Left renal pelvis (tissue), 4 donors: ENCODE data around the gene CEACAM5. TPM values are rescaled to one million over a fixed set of nuclear protein-coding genes. Genes with fewer than 3 reads are reported as not detected.

Experiments
- DNase-seq, 4 donors: peaks; one replicate each; pipeline ENCODE4 v3.0.0-alpha.2; 2013; ENCODE audit warnings: low read depth in 4 of 4, low spot score in 3 of 4
- polyA plus RNA-seq, 4 donors: library from polyadenylated mRNA; unstranded; fragments of 120-200 nt; gene quantifications; one replicate each; pipeline ENCODE4 v1.2.1, GENCODE V29; 2013; ENCODE audit not compliant: insufficient read length in 4 of 4

CEACAM5 gene
- under 1 TPM; 0.06 to 0.57 (median 0.09) TPM for polyA plus RNA-seq

DNA sequence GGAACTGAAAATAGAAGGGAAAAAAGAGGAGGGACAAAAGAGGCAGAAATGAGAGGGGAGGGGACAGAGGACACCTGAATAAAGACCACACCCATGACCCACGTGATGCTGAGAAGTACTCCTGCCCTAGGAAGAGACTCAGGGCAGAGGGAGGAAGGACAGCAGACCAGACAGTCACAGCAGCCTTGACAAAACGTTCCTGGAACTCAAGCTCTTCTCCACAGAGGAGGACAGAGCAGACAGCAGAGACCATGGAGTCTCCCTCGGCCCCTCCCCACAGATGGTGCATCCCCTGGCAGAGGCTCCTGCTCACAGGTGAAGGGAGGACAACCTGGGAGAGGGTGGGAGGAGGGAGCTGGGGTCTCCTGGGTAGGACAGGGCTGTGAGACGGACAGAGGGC lies at the start of gene CEACAM5:
Gene CEACAM5, plus strand, starts transcription at position 146 of the 400 bp plus-strand sequence. Its CDS starts 106 bp downstream, at position 252.
- no peak for DNase-seq

DNA sequence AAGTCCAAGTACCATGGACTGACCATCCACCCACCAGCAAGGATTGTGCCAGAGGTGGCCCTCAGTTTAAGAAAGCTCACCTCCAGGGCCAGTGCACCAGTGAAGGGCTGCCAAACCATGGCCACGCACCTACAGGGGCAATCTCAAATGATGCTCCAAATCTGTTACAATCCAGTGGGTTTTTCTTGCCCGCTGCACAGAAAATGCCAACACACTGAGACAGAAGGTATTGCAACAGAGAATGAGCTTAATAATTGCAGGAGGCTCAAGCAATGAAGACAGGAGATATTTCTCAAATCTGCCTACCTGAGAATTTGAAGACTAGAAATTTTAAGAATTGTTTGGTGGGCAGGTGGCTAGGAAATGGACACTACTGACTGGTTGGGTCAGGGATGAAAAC lies 42.4 kb upstream of the CEACAM5 start:
- DNase-seq: no peak

DNA sequence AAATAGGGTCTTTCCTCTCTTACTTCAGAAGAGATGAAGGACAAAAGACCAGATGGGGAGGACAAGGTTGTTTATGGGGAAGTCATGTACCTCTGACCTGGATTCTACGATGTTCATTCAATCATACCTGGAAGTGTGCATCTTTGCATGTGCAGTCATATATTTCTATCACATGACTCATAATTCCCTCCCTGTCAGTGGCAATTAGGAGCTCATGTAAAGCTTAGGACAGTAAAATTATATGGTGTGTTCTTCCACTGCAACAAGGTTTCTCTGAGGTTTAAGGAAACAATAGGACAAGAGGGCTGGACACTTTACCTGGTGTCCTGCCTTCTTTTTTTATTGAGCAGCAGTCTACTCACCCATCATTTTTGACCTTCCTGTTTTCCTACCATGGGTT lies 40.1 kb upstream of the CEACAM5 start:
- DNase-seq: no peak

DNA sequence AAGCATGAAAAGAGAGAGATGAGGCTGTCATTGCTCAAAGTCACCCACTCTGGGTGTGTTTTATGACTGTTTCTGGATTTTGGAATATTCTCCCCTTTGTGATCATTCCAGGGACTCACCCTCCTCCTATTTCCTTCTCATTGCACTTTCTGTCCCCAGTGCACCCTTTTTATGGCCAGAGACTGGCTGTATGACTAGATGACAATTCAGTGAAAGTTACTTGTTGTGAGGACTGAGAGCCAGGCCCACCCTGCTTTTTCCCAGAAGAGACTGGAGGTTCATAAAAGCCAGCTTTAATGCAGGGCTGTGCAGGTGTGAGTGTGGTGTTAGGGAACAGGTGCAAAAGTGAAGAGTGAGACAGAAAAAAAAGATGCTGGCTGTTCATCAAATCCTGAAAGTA lies 37.7 kb upstream of the CEACAM5 start:
- DNase-seq: no peak

- DNase-seq: no peak
Measured at GRCh38 chr19:41671486-41671885, 36.9 kb upstream of the CEACAM5 start.

DNA sequence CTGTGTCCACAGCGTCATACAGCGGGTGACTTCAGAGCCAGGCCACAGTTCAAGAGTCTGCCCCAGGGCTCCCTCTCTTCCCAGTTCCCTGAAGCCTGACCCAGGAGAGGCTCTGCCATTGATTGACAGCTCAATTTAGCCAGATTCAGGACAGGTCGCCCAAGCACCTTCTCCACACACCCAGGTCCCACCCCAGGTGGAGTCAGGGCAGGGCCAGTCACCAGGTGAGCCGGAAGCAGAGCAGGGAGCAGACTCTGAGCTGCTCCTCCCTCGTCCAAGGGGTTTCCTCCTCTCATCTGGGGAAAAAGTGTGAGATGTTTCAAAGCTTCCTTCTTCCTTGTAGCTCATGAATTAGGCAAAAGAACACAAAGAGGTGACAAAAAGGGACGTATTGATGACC lies 26.0 kb upstream of the CEACAM5 start:
- no peak for DNase-seq

- no peak for DNase-seq
Measured at GRCh38 chr19:41687419-41687818, 21.0 kb upstream of the CEACAM5 start.

- no peak for DNase-seq
Measured at GRCh38 chr19:41688098-41688497, 20.3 kb upstream of the CEACAM5 start, which contains the start of gene CEACAM7. Gene CEACAM7, minus strand, starts transcription at chr19:41688270. Its CDS starts 105 bp downstream, at chr19:41688165.

GRCh38 chr19:41688687-41689086 lies 19.7 kb upstream of the CEACAM5 start:
- no peak for DNase-seq

GRCh38 chr19:41689993-41690800 lies 18.2 kb upstream of the CEACAM5 start:
- no peak for DNase-seq

DNA sequence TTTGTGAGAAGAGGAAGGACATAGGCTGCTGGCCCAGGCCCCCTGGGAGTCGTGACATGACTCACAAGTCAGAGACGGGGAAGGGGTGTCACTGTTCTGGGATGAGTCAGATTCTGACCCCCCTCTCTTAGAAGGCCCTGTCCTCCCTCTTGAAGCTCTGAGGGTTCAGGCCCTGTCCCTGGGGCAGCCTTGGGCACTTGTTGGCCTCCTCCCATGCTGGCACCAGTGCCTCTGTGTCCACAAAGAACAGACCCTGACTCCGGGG lies 17.7 kb upstream of the CEACAM5 start:
- DNase-seq: no peak

DNA sequence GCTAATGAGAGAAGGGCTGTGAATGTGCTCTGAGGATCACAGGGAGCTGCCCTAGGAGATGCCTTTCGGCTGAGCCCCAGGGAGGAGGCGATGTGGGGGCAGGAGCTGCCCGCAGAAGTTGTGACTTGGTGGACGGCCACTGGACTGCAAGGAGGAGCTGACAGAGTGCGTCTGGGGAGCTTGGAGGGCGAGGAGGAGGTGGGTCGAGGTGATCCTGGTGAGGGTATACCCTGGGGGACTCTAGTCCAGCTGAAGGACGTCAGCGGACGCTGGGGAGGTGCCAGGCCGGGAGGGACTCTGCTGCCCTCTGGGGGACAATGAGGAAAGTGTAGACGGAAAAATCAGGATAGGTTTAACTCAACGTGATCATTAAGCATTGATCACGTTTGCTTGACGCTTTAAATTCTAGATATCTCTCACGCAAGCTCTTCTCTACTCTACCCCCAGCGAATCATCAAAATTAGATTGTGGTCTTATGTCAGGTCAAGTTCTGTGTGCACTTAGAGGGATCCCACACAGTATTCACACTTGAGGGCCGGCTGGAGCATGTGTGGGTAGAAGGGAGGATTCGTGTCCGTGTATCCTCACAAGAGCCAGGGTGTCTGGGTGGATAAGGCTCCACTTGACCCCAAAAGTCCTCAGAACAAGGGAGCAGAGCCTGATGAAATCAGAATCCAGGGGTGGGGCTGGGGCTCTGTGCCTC lies 17.0 kb upstream of the CEACAM5 start:
- no peak for DNase-seq

- DNase-seq: no peak
Measured at GRCh38 chr19:41694196-41694595, 14.2 kb upstream of the CEACAM5 start.

DNA sequence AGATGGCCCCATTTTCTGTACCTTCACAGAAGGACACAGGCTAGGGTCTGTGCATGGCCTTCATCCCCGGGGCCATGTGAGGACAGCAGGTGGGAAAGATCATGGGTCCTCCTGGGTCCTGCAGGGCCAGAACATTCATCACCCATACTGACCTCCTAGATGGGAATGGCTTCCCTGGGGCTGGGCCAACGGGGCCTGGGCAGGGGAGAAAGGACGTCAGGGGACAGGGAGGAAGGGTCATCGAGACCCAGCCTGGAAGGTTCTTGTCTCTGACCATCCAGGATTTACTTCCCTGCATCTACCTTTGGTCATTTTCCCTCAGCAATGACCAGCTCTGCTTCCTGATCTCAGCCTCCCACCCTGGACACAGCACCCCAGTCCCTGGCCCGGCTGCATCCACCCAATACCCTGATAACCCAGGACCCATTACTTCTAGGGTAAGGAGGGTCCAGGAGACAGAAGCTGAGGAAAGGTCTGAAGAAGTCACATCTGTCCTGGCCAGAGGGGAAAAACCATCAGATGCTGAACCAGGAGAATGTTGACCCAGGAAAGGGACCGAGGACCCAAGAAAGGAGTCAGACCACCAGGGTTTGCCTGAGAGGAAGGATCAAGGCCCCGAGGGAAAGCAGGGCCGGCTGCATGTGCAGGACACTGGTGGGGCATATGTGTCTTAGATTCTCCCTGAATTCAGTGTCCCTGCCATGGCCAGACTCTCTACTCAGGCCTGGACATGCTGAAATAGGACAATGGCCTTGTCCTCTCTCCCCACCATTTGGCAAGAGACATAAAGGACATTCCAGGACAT lies 13.4 kb upstream of the CEACAM5 start:
- no peak for DNase-seq

- DNase-seq: no peak
Measured at GRCh38 chr19:41695745-41696144, 12.7 kb upstream of the CEACAM5 start.

DNA sequence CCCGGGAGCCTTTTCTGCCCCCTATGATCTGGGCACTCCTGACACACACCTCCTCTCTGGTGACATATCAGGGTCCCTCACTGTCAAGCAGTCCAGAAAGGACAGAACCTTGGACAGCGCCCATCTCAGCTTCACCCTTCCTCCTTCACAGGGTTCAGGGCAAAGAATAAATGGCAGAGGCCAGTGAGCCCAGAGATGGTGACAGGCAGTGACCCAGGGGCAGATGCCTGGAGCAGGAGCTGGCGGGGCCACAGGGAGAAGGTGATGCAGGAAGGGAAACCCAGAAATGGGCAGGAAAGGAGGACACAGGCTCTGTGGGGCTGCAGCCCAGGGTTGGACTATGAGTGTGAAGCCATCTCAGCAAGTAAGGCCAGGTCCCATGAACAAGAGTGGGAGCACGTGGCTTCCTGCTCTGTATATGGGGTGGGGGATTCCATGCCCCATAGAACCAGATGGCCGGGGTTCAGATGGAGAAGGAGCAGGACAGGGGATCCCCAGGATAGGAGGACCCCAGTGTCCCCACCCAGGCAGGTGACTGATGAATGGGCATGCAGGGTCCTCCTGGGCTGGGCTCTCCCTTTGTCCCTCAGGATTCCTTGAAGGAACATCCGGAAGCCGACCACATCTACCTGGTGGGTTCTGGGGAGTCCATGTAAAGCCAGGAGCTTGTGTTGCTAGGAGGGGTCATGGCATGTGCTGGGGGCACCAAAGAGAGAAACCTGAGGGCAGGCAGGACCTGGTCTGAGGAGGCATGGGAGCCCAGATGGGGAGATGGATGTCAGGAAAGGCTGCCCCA lies 11.8 kb upstream of the CEACAM5 start:
- peak in 1 of 4 donors; percentile 6 for DNase-seq

DNA sequence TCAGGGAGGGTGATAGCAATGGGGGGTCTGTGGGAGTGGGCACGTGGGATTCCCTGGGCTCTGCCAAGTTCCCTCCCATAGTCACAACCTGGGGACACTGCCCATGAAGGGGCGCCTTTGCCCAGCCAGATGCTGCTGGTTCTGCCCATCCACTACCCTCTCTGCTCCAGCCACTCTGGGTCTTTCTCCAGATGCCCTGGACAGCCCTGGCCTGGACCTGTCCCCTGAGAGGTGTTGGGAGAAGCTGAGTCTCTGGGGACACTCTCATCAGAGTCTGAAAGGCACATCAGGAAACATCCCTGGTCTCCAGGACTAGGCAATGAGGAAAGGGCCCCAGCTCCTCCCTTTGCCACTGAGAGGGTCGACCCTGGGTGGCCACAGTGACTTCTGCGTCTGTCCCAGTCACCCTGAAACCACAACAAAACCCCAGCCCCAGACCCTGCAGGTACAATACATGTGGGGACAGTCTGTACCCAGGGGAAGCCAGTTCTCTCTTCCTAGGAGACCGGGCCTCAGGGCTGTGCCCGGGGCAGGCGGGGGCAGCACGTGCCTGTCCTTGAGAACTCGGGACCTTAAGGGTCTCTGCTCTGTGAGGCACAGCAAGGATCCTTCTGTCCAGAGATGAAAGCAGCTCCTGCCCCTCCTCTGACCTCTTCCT lies 11.1 kb upstream of the CEACAM5 start:
- no peak for DNase-seq

- no peak for DNase-seq
Measured at GRCh38 chr19:41698746-41699230, 9.6 kb upstream of the CEACAM5 start.

- no peak for DNase-seq
Measured at GRCh38 chr19:41699231-41699967, 9.0 kb upstream of the CEACAM5 start.
